HG03064 (cell line): ENCODE data around the gene HTR2A.

ENCODE experiments used
- ATAC-seq: cut with Tn5 transposase; IDR thresholded peaks from one replicate; pipeline ENCODE4 v1.9.1; 2021; ENCODE audit warnings: low read depth; ENCODE audit not compliant: unreplicated experiment

HTR2A gene

DNA sequence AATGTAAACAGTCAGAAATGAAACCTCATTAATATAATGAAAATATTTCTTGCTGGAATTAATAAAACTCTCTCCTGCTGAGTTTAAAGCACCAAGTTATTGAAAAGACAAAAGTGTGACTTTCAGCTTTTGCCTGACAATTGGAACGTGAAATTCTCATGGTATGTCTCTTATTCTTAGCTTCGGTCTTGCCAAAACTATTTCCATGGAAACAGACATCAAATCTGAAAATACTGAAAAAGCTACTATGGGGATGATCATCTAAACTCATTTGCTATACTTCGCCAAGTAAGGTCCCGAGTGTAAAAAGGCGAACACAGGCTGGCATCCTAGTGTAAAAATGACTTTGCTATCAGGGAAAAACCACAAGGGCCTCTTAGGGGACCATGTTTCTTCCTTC, 22.8 kb downstream of the HTR2A start:
- no peak for ATAC-seq

- ATAC-seq = no peak
These were observed 25.3 kb downstream of the HTR2A start for GRCh38 chr13:46871557-46871956.

DNA sequence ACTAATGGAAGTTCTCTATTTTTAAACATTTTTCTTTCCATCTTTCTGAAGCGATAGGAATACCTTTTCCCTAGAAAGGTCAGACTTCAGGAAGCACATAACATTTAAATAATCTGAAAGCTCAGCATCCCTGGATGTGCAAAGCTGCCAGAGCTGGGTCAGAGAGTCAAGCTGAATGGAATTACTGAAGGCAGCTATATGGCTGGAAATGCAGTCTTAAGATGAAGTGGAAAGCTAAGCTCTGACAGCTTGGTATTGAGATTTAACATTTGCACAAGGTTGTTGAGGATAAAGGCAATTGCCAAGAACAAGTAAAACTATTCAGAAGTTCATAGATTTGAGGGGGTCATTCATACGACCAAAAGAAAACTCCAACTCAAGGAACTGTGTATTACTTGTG, 28.8 kb downstream of the HTR2A start:
- ATAC-seq = no peak

GRCh38 chr13:46866150-46866549, 30.7 kb downstream of the HTR2A start:
- no peak for ATAC-seq

GRCh38 chr13:46864941-46865340, 31.9 kb downstream of the HTR2A start:
- ATAC-seq = no peak

DNA sequence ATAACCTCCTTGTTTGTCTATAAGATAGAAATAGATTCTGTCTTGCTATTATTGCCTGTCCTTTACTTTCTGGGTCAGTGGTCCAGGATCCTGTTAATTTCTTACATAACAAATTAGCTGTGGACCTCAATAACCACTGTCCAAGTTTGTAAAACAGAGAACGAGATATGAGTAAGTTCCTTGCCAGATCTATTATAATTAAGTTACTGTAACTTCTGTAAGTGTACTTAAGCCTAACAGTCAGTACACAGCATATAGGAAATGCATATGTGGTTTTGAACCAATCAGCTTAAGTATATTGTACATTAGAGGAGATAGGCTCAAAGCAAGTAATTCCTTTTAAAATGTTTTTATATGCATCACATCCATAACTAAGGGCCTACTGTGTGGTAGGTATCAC, 34.9 kb downstream of the HTR2A start:
- ATAC-seq = no peak

GRCh38 chr13:46860722-46861121, 36.1 kb downstream of the HTR2A start:
- ATAC-seq = no peak

DNA sequence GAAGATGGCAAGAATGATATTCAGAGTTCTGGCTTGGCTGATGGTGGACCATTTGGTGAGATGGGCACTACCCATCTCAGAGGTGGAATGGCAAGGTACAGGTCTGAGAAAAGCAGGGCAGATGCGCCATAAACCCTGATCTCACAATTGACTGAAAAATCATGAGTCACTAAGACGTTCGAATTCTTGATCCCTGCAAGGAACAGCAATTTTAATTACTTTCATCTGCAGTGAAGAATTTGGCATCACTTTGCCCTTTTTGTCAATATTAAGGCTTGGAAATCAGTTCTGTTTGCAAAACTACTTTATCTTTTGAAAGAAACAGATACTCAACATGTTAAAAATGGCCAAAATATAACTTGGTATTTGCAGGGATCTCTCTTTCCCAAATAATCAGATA, 38.1 kb downstream of the HTR2A start:
- ATAC-seq = no peak

DNA sequence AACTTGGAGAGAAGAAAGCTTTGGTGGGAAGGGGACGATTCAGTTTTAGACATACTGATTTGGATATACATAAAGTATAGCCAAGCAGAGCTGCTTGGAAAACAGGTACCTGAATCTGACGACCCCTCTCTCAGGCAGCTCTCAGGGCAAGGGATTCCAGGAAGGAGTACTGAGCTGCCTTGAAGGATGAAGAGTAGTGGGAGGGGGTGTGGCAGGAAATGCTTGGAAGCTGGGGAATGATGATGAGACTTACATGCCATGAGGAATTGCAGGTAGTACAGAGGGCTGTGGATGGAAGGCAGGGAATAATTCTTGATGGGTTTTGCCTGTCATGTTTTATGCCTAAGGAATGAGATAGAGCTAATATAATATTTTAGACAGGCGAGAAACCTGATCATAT, 38.7 kb downstream of the HTR2A start:
- no peak for ATAC-seq

GRCh38 chr13:46855664-46856063, 41.2 kb downstream of the HTR2A start:
- ATAC-seq = no peak

GRCh38 chr13:46855166-46855565, 41.7 kb downstream of the HTR2A start:
- ATAC-seq = no peak

DNA sequence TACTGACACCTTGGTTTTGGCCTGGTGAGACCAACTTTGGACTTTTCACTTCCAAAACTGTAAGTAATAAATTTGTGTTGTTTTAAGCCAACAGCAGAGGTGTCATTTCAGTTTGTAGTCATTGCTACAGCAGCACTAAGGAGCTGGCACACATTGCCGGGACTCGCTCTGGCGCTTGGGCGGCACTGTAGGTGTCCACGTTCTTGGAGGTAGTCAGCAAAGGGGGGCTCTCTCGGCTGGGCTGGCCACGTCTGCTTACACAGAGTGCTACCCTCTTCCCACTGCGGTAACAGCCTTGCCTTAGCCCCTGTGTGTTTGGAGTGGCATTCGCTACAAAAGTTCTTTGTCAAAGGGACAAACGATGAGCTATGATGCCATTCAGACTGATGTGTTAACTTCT, 44.7 kb downstream of the HTR2A start:
- ATAC-seq = no peak

- no peak for ATAC-seq
These were observed 46.6 kb downstream of the HTR2A start for GRCh38 chr13:46850214-46850613.

DNA sequence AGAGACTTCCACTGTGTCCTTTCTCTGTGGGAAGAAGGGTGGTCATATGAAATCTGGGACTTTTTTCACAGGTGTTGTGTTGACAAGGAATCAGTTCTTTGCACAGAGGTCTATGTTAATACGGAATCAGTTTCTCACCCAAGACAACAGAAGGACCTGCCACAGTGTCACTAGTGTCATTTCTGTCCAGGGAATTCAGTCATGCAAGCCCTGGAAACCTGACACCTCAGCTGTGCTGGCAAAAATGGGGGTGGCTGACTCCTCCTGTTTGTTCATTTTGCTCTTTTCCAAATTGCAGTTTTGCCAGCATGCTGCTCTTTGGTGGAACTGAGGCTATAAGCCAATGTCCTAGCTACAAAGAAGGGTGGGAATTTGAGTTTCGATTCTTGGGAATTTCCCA, 50.1 kb downstream of the HTR2A start:
- no peak for ATAC-seq

DNA sequence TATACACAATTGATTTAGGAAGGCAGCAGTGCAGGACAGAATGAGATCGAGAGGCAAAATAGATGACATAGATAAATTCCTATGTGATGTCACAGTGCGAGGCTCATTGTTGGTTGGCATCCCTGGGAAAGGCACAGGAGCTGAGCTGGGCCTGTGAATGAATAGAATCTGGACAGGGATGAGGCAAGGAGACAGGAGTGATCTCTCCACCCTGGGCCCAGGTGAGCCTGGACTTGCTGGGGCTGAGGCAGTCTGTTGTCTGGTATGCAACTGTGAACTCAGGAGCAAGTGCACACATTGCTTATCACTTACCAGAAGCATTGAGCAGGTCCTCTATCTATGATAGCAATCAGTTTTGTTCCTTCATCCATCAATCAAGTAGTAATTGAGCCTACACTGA, 51.7 kb downstream of the HTR2A start:
- no peak for ATAC-seq

- ATAC-seq = no peak
These were observed 52.4 kb downstream of the HTR2A start for GRCh38 chr13:46844431-46844830.

GRCh38 chr13:46839399-46839798, 57.5 kb downstream of the HTR2A start:
- ATAC-seq = no peak

GRCh38 chr13:46834657-46835056, 62.2 kb downstream of the HTR2A start:
- ATAC-seq = no peak

GRCh38 chr13:46831588-46832194, 65.2 kb downstream of the HTR2A start:
- ATAC-seq = no peak

GRCh38 chr13:46830405-46831005, 66.3 kb downstream of the HTR2A start:
- ATAC-seq = no peak

DNA sequence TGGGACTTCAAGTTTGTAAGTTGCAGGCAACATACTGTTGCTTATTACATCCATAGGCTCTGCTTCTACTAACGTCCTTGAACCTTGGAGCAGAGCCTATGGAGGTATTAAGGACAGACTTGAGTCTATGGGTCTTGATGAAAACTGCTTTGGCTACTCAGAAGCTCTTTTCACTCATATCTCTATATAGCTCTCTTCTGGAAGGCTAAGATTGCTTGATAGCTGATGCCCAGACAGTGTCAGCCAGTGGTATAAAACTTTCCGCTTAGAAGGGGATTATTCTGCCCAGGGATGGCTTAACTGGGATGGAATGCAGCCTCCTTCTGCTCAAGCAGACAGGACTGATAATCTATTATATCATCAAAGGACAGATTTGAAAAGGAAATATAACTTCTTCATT, 74.3 kb downstream of the HTR2A start:
- no peak for ATAC-seq

GRCh38 chr13:46817838-46818476, 78.9 kb downstream of the HTR2A start:
- no peak for ATAC-seq
